Dendritic cell treated with granulocyte-macrophage colony-stimulating factor and Interleukin-4, amounts not matched to agents 40 ng/mL and 50 ng/mL, for 4 days (primary cell): Measurements from ENCODE around the gene RUSC2.

Source experiments
- H3K27ac Mint-ChIP-seq: one replicate; pipeline ENCODE4 v1.8.0; 2022; ENCODE audit warnings: mild to moderate bottlenecking, mixed read lengths
- H3K27me3 Mint-ChIP-seq: one replicate; pipeline ENCODE4 v1.8.0; 2022; ENCODE audit warnings: mild to moderate bottlenecking, mixed read lengths
- H3K36me3 Mint-ChIP-seq: one replicate; pipeline ENCODE4 v1.8.0; 2022; ENCODE audit warnings: low read depth, mixed read lengths
- H3K4me1 Mint-ChIP-seq: one replicate; pipeline ENCODE4 v1.8.0; 2022; ENCODE audit warnings: low read depth, mixed read lengths
- H3K4me3 Mint-ChIP-seq: one replicate; pipeline ENCODE4 v1.8.0; 2022; ENCODE audit warnings: mild to moderate bottlenecking, moderate library complexity, mixed read lengths
- H3K9me3 Mint-ChIP-seq: one replicate; pipeline ENCODE4 v1.8.0; 2022; ENCODE audit warnings: mixed read lengths
- intact Hi-C: fragments of 100-400 bp; cut with micrococcal nuclease; formaldehyde crosslinking; loops from one replicate; pipeline ENCODE4 v1.15.0; 2022

The RUSC2 gene

DNA sequence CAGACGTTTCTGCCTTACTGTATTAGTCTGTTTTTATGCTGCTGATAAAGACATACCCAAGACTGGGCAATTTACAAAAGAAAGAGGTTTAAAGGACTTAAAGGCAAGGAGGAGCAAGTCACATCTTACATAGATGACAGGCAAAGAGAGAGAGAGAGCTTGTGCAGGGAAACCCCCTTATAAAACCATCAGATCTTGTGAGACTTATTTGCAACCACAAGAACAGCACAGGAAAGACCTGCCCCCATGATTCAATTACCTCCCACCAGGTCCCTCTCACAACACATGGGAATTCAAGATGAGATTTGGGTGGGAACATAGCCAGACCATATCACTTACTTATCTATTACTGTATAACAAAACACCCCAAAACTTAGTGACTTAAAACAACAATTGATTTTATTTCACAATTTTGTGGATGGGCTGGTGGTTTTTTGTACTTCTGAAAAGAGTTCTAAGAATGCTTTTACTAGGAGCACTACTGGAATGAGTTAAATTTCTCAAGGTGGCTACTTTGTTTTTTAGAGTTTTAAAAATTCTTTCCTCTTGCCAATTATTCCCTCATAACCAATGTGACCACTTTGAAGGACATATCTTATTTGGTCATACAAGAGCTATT lies 10.3 kb downstream of the RUSC2 start:
- Mint-ChIP-seq H3K36me3 (no peaks in the 10 kb centered on the region), H3K27ac (no peak overlapping the region), H3K9me3 (no peaks in the 10 kb centered on the region), H3K4me3 (no peak overlapping the region), H3K4me1 (peaks cover 10% of the 10 kb centered on the region), H3K27me3 (no peaks in the 10 kb centered on the region)
- intact Hi-C loops, result no loop called here

DNA sequence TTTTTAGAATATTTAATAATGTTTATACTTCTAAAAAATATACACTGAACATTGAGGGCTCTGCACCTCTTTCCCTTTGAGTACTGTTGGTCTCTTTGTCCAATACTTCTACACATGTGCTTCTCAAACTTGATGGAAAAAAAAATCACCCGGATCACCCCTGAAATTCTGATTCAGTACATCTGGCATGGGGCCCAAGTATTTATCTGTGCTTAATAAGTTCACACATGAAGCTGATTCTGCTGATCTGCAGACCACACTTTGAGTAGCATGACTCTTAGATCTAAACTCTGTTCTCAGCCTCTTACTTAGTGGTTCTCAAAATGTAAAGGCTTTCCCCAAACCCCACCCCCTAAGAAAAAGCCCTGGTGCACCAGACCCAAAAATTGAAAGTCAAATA lies 12.0 kb downstream of the RUSC2 start:
- Mint-ChIP-seq H3K4me1 (no peaks in the 10 kb centered on the region), H3K27ac (no peak overlapping the region), H3K36me3 (no peaks in the 10 kb centered on the region)

DNA sequence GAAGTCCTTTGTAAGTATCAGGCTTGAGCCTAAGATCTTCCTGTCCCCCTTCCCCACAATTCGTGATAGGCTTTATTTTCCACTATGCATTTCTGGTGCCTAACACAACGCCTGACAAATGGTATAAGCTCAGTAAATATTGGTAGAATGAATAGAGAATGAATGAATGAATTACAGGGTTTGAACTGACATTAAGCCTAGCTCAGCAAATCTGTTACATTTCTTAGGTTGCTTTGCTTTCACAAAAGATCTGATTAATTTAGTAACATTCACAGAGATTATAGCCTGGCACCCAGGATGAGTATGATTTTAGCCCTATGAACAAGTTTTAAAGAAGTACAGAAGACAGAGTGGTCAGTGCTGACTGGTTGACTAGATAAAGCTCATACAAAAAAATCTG lies 16.4 kb downstream of the RUSC2 start:
- Mint-ChIP-seq H3K4me3 (no peak overlapping the region), H3K4me1 (peaks cover 16% of the 10 kb centered on the region), H3K27me3 (no peaks in the 10 kb centered on the region), H3K27ac (no peak overlapping the region), H3K36me3 (no peaks in the 10 kb centered on the region), H3K9me3 (no peaks in the 10 kb centered on the region)
- intact Hi-C loops, result no loop called here

More for the DNA sequence above, 12.0 kb downstream of the RUSC2 start:
- H3K27me3 Mint-ChIP-seq, result no peaks in the 10 kb centered on the region
- H3K4me3 Mint-ChIP-seq, result no peak overlapping the region
- no peaks in the 10 kb centered on the region for H3K9me3 Mint-ChIP-seq
- intact Hi-C loops, result no loop called here

DNA sequence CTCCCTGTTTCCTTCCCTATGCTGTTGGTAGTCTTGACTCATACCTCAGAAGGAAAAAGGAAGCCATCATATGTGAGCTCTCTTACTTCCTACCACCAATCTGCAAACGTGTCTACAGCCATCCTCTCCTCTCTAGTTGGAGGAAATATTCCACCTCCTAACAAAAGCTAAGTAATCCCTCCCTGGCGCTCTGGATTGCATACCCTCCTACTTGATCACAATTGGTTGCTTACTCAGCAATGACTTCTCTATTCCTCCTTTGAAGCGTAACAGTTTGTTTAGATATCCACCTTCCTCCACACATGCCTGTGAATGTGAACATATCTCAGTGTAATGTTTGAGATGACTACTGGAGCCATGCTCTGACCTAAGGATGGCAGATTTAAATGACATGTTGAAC lies 18.2 kb downstream of the RUSC2 start:
- intact Hi-C loops, result no loop called here
- Mint-ChIP-seq H3K9me3 (no peaks in the 10 kb centered on the region), H3K27ac (no peak overlapping the region), H3K27me3 (no peaks in the 10 kb centered on the region), H3K4me3 (no peak overlapping the region), H3K36me3 (peaks cover 4% of the 10 kb centered on the region), H3K4me1 (peaks cover 23% of the 10 kb centered on the region)

DNA sequence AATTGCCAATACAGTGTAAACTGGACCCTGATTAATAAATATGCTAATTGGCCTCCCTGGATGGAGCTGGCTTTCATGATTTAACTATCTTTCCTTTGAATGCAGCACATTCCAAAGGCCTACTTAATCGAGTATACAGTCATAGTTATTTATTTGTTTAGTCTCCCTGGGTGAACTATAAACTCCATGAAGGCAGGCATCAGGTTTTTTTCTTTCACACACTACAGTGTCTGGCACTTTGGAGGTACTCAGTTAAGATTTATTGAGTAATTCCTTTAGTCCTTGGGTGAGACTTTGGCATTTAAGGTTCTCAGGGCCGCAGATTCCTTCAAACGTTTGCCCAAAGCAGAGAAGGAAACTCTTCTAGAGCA lies 20.5 kb downstream of the RUSC2 start:
- intact Hi-C loops, result no loop called here
- peaks cover 6% of the 10 kb centered on the region for H3K36me3 Mint-ChIP-seq
- no peaks in the 10 kb centered on the region for H3K9me3 Mint-ChIP-seq
- no peaks in the 10 kb centered on the region for H3K27me3 Mint-ChIP-seq
- H3K4me1 Mint-ChIP-seq, result peaks cover 34% of the 10 kb centered on the region
- no peak overlapping the region for H3K4me3 Mint-ChIP-seq
- no peak overlapping the region for H3K27ac Mint-ChIP-seq

DNA sequence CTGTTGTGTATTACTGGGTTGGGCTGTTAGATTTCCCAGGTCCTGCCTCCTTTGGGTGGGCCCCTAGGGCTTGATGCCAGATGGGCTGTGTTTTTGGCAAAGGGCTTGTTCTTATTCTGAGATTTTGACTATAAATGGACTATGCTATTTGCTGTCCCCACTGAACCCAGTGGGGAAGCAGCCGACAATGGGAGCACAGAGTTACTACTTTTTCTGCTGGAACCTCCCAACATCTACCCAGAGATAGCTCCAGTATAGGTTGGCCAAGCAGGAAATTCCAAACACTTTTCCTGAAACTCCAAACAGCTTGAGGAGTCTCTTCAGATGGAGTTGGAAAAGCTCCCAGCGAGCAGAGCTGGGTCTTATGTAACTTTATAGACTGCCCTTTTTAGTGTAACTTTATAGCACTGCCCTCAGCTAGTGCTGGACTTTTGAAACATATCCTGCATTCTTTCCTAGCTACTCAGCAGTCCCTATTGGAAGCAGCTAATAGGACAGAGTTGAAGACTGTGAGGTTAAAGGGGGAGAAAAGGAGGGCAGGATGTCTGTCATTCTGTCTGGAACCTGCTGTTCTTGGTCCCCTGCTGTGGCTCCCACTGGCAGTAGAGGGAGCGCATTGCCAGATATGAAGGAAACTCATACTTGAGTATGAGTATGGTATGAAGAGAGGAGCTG lies 21.0 kb downstream of the RUSC2 start:
- intact Hi-C loops, result no loop called here
- no peak overlapping the region for H3K4me3 Mint-ChIP-seq
- no peaks in the 10 kb centered on the region for H3K9me3 Mint-ChIP-seq
- H3K27me3 Mint-ChIP-seq, result no peaks in the 10 kb centered on the region
- H3K36me3 Mint-ChIP-seq, result peaks cover 6% of the 10 kb centered on the region
- no peak overlapping the region for H3K27ac Mint-ChIP-seq
- H3K4me1 Mint-ChIP-seq, result peaks cover 34% of the 10 kb centered on the region

DNA sequence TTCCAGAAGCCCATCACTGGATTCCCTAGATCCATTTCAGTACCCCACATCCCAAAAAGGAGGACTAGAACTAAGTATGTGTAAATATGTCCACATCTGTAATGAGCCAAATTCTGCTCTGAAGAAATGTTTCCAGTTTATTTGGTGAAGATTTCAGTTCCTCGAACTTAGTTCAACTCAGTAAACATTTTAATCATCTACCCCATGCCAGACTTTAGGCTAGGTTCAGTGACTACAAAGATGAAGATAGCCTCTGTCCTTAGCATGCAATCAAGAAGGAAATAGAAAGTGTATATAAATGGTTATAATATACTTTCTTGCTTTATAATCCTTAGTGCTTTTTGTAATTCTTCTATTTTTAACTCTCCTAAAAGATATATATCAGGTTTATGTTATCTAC lies 21.5 kb downstream of the RUSC2 start:
- peaks cover 6% of the 10 kb centered on the region for H3K36me3 Mint-ChIP-seq
- intact Hi-C loops, result no loop called here
- H3K9me3 Mint-ChIP-seq, result no peaks in the 10 kb centered on the region
- no peak overlapping the region for H3K4me3 Mint-ChIP-seq
- no peaks in the 10 kb centered on the region for H3K27me3 Mint-ChIP-seq
- peaks cover 34% of the 10 kb centered on the region for H3K4me1 Mint-ChIP-seq
- H3K27ac Mint-ChIP-seq, result no peak overlapping the region

DNA sequence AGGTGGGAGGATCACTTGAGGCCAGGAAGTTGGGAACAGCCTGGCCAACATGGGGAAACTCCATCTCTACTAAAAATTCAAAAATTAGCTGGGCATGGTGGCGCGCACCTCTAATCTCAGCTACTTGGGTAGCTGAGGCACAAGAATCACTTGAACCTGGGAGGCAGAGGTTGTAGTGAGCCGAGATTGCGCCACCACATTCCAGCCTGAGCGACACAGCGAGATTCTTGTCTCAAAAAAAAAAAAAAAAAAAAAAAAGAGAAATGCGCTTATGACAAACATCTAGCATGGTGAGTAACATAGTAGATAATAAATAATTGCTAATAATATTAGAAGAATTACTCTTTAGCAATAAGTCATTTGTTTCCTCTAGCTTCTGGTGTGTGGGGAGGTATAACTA lies 25.9 kb downstream of the RUSC2 start:
- peaks cover 6% of the 10 kb centered on the region for H3K36me3 Mint-ChIP-seq
- no peaks in the 10 kb centered on the region for H3K27me3 Mint-ChIP-seq
- no peaks in the 10 kb centered on the region for H3K9me3 Mint-ChIP-seq
- H3K4me3 Mint-ChIP-seq, result no peak overlapping the region
- intact Hi-C loops, result no loop called here
- H3K27ac Mint-ChIP-seq, result no peak overlapping the region
- H3K4me1 Mint-ChIP-seq, result peaks cover 39% of the 10 kb centered on the region

DNA sequence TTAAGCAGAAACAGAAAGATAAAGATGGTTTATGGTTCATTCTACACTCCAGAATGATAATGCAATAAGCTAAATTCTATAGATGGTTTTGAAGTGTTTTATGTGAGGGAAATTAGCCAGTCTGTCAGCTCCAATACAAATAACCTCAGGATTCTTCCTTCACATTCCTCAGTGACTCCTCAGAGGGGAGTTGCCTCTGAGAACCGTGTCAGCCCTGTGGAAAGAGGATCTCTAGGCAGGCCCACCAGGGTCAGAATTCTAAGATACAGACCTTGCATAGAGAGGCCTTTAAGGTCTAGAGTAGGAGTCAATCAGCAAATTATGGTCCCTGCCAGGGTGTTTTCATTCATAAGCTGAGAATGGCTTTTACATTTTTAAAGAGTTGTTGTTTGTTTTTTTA lies 26.6 kb downstream of the RUSC2 start:
- no peaks in the 10 kb centered on the region for H3K9me3 Mint-ChIP-seq
- no peaks in the 10 kb centered on the region for H3K27me3 Mint-ChIP-seq
- H3K4me1 Mint-ChIP-seq, result peaks cover 42% of the 10 kb centered on the region
- H3K4me3 Mint-ChIP-seq, result no peak overlapping the region
- intact Hi-C loops, result no loop called here
- no peak overlapping the region for H3K27ac Mint-ChIP-seq
- H3K36me3 Mint-ChIP-seq, result peaks cover 6% of the 10 kb centered on the region

DNA sequence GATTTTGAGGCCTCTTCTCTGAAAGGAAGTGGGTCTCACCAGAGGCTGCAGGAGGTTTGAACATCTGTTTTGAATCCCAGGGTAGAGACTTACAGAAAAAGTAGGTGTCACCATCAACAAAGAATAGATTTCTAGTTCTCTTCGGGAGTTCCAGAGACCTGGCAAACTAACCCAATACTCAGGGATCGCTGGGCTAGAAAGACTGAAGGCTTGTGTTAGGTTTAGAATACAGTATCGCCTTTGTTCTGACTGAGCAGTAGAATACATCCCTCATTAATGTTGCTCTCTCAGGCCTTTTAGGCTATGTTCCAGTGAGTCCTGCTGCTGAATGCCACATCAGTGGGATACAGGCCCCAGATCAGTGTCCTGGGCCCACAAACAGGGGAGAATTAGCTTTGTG lies 27.2 kb downstream of the RUSC2 start:
- Mint-ChIP-seq H3K4me3 (no peak overlapping the region), H3K4me1 (peaks cover 42% of the 10 kb centered on the region), H3K27ac (no peak overlapping the region), H3K36me3 (peaks cover 6% of the 10 kb centered on the region), H3K27me3 (no peaks in the 10 kb centered on the region), H3K9me3 (no peaks in the 10 kb centered on the region)
- intact Hi-C loops, result no loop called here

DNA sequence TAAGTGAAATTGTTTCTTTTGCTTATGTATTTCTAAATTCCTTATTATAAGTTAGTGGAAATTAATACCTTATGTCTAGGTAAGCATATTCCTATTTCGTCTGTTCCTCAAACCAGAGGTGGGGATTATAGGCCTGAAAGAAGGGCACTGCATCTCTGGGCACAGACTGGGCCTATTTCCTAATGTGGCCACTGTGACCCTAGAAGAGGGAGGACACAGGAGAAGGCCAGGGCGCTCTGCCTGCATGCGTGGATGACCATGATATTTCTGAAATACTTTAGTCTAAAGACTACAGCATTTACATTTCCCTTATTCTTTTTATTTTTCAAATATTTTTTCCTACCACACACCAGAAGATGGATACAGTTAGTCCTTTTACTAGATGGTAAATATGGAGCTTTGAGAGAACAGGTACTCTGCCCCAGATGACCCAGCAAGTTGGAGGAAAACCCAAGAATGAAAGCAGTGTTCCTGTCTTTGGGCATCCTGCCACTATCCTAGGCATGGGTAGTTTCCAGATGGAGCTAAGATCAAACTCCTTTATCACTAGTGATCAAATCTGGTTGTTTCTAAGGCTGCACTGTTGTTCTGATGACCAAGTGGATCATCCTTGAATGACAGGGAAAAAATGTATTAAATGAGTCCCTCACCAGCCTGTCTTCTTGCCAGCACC lies 27.8 kb downstream of the RUSC2 start:
- H3K36me3 Mint-ChIP-seq, result peaks cover 6% of the 10 kb centered on the region
- peaks cover 38% of the 10 kb centered on the region for H3K4me1 Mint-ChIP-seq
- no peaks in the 10 kb centered on the region for H3K9me3 Mint-ChIP-seq
- peak overlapping the region; percentile 74 for H3K27ac Mint-ChIP-seq
- no peaks in the 10 kb centered on the region for H3K27me3 Mint-ChIP-seq
- no peak overlapping the region for H3K4me3 Mint-ChIP-seq
- intact Hi-C loops, result no loop called here

DNA sequence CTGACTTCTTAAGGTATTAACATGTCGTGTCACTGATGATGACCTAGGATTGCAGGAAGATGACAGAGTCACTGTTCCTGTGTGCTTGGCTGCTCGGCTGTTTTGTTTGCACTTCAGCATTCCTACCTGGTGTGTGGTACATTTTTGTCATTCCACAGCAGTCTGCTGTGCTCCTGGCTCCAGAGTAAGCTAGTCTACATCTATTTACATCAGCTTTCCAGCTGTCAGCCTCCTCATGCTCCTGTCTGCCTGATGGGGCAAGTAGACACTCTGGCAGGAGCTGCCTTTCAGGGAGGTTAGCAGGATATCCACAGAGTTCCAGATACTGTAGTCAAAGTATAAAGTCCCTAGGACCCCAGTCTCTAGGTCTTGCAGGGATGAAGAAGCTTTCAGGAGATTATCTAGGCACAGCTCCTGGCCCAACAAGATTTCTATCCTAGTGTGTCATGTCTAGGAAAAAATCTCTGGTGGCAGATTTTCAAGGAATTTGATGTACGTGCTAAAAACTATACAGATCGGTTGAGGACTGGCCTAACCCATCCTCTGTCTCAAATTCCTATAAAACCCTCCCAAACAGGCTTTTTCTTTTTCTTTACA lies 28.4 kb downstream of the RUSC2 start:
- H3K4me1 Mint-ChIP-seq, result peaks cover 32% of the 10 kb centered on the region
- intact Hi-C loops, result no loop called here
- H3K4me3 Mint-ChIP-seq, result no peak overlapping the region
- H3K36me3 Mint-ChIP-seq, result peaks cover under 1% of the 10 kb centered on the region
- peak overlapping the region; percentile 74 for H3K27ac Mint-ChIP-seq
- no peaks in the 10 kb centered on the region for H3K27me3 Mint-ChIP-seq
- no peaks in the 10 kb centered on the region for H3K9me3 Mint-ChIP-seq

DNA sequence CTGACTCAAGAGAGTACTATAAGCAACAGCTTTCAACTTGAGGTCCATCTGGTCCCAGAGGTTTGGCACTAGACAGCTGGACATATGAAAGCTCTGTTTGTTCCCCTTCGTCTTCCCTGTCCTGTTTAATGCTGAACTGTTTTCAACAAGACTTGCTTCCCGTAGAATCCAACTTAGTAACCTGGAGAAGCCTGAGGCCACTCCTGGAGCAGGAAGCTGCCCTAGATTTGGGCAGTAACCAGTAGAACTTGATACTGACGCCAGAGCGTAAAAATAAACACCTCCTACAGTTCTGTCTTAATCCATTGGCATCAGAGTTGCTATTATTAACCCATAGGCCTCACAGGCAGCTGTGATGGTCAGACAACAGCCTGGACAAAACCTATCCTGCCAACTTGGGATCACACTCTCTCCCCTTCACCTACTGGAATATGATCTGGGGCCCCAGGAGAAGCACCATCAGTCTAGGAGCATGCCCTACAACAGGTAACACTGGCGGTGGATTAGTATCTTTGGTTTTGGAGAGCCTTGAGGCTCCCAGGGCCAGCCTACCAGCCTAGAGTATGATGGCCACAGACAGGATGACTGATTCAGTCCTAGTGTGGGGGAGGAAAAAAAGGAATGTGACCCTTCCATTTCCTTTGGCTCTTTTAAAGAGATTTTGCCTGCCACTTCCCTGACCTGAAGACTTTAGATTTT lies 29.2 kb downstream of the RUSC2 start:
- H3K27ac Mint-ChIP-seq, result peak overlapping the region; percentile 74
- intact Hi-C loops, result no loop called here
- peaks cover 27% of the 10 kb centered on the region for H3K4me1 Mint-ChIP-seq
- H3K36me3 Mint-ChIP-seq, result no peaks in the 10 kb centered on the region
- no peaks in the 10 kb centered on the region for H3K9me3 Mint-ChIP-seq
- H3K27me3 Mint-ChIP-seq, result no peaks in the 10 kb centered on the region
- no peak overlapping the region for H3K4me3 Mint-ChIP-seq
